ENCODE measurements around the gene DCTPP1.
A peak's percentile ranks its signal among the peaks of the same experiment; 100 is the strongest.

The DCTPP1 gene

DNA sequence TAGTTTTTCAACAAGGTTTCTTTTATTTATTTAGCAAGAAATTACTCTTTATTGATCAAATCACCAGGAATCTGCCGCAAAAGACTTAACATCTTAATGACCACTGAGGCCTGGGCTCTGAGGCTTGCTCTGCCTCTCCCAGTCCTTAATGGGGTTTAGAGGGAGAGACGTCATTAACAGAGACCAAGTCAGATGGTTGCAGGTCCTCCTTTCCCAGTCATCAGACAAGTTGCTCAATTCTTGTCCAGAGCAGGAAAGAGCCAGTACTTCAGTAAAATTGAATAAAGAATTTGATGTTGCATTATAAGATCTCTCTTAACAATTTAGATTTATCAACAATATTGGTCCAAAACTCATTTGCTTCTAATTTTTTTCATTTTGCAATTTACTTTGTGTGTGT, 13.8 kb upstream of the DCTPP1 start:
- H3K27me3 ChIP-seq (ENCODE audit: insufficient read depth, low read length) = no peaks in the 10 kb centered on the region
- H3K4me1 ChIP-seq (ENCODE audit: insufficient read depth, low read length) = peaks cover 10% of the 10 kb centered on the region
- peaks cover 4% of the 10 kb centered on the region for H3K9me3 ChIP-seq (ENCODE audit: low read length)
- H3K36me3 ChIP-seq (ENCODE audit: insufficient read depth, low read length) = peaks cover 4% of the 10 kb centered on the region
- no peak overlapping the region for H3K4me3 ChIP-seq (ENCODE audit: low read length)
- H2AFZ ChIP-seq (ENCODE audit: low read depth, low read length) = no peak overlapping the region

DNA sequence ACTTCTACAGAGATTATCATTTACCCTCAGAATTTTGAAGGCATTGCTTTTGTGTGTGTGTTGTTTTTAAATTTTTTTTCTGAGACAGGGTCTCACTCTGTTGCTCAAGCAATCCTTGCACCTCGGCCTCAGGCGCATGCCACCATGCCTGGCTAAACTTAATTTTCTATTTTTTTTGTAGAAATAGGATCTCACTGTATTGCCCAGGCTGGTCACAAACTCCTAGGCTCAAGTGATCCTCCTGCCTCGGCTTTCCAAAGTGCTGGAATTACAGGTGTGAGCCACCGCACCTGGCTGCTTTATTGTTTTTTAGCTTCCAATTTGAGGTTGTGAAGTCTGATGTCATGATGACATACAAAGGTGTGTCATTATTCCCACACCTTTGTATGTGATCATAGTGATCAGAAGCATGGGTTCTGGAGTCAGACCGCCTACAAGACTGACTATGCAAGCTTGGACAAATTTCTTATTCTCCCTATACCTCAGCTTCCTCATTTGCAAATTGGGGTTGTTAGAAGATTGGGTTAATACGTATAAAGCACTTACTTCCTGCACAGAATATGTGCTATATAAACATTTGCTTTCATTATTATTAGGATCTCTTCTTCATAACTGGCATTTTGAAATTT, 10.0 kb upstream of the DCTPP1 start:
- Histone ChIP-seq H3K9me3 (ENCODE audit: low read length) (peaks cover 4% of the 10 kb centered on the region), H2AFZ (ENCODE audit: low read depth, low read length) (no peak overlapping the region), H3K27me3 (ENCODE audit: insufficient read depth, low read length) (peaks cover 7% of the 10 kb centered on the region), H3K4me3 (ENCODE audit: low read length) (no peak overlapping the region), H3K4me1 (ENCODE audit: insufficient read depth, low read length) (peaks cover 7% of the 10 kb centered on the region), H3K36me3 (ENCODE audit: insufficient read depth, low read length) (peaks cover 4% of the 10 kb centered on the region)

DNA sequence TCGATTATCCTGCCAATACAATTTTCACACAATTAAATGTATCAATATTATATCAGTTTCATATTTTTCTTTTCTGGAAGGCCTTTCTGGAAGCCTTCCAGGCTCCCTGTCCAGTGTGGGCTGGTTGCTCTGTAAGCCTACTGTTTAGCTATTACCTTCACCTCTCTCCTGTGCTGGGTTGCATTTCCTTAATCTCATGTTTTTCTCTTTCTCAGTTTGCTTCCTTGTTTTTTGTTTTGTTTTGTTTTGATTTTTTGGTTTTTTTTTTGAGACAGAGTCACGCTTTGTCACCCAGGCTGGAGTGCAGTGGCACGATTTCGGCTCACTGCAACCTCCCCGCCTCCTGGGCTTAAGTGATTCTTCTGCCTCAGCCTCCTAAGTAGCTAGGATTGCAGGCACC, 9.0 kb upstream of the DCTPP1 start:
- H3K4me1 ChIP-seq (ENCODE audit: insufficient read depth, low read length) = no peaks in the 10 kb centered on the region
- peaks cover 2% of the 10 kb centered on the region for H3K9me3 ChIP-seq (ENCODE audit: low read length)
- H3K4me3 ChIP-seq (ENCODE audit: low read length) = no peak overlapping the region
- H2AFZ ChIP-seq (ENCODE audit: low read depth, low read length) = no peak overlapping the region
- H3K27me3 ChIP-seq (ENCODE audit: insufficient read depth, low read length) = peaks cover 7% of the 10 kb centered on the region
- peaks cover 3% of the 10 kb centered on the region for H3K36me3 ChIP-seq (ENCODE audit: insufficient read depth, low read length)

DNA sequence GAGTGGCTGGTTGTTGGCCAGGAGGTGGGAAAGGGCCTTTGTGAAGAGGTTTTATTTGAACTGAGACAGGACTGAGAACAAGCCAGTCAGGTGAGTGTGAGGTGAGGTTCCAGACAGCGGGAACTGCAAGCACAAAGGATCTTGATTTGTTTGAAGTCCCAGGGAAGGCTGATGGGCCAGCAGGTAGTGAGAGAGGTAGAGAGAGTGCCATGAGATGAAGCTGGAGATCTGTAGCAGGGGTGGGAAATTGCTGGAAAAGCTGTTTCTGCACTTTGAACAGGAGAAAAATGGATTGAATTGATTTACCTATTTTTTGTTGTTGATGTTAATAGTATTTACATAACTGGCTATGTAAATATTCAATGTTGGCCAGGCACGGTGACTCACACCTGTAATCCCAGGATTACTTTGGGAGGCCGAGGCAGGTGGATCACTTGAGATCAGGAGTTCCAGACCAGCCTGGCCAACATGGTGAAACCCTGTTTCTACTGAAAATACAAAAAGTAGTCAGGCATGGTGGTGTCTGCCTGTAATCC, 7.7 kb upstream of the DCTPP1 start:
- Histone ChIP-seq H3K4me3 (ENCODE audit: low read length) (no peak overlapping the region), H3K9me3 (ENCODE audit: low read length) (no peaks in the 10 kb centered on the region), H2AFZ (ENCODE audit: low read depth, low read length) (no peak overlapping the region), H3K27me3 (ENCODE audit: insufficient read depth, low read length) (peaks cover 7% of the 10 kb centered on the region), H3K36me3 (ENCODE audit: insufficient read depth, low read length) (no peaks in the 10 kb centered on the region), H3K4me1 (ENCODE audit: insufficient read depth, low read length) (no peaks in the 10 kb centered on the region)

DNA sequence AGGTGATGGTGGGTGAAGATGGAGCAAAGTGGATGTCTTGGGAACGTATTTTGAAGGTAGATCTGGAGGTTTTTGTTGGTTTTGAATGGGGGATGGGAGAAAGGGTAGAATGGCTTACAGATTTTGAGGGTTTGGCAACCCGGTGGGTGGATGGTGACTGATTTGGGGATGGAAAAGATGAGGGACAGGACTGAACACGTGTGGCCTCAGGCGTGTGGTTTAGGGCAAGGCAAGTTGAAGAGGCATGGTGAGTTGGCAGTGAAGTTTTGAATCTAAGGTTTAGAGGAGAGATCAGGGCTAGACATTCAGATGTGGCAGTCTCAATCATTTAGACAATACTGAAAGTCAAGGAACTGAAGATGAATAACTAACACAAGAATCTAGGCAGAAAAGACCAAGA, 5.0 kb upstream of the DCTPP1 start:
- H3K4me1 ChIP-seq (ENCODE audit: insufficient read depth, low read length) = peaks cover 6% of the 10 kb centered on the region
- no peaks in the 10 kb centered on the region for H3K36me3 ChIP-seq (ENCODE audit: insufficient read depth, low read length)
- H3K27me3 ChIP-seq (ENCODE audit: insufficient read depth, low read length) = peaks cover 7% of the 10 kb centered on the region
- no peak overlapping the region for H3K4me3 ChIP-seq (ENCODE audit: low read length)
- H2AFZ ChIP-seq (ENCODE audit: low read depth, low read length) = no peak overlapping the region
- no peaks in the 10 kb centered on the region for H3K9me3 ChIP-seq (ENCODE audit: low read length)

DNA sequence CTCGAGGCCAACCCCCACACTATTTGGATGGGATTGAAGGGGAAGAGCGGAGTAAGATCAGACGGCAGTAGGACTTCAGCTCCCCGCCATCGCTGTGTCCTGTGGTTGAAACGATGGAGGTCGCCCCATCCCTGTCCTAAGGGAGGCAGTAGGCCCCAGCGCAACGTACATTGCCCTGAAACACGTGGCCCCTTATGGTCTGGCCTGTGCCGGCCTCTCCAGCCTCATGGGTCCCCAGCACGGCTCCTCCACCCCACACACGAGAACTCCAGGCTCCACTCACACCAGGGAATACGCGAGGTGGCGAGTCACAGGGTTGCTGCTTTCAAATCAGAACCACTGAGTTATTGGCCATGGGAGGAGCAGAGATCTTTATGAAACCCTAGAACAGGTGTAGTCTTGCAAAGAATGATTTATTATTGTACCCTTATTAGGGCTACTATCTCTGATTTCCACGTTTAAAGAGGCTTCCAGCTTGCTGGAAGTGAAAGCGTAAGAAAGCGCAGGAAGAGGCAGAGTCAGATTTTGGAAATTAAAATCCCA, 669 bp upstream of the DCTPP1 start:
- peaks cover 9% of the 10 kb centered on the region for H3K4me1 ChIP-seq (ENCODE audit: insufficient read depth, low read length)
- H3K4me3 ChIP-seq (ENCODE audit: low read length) = peak overlapping the region; percentile 78
- H2AFZ ChIP-seq (ENCODE audit: low read depth, low read length) = peak overlapping the region; percentile 53
- H3K36me3 ChIP-seq (ENCODE audit: insufficient read depth, low read length) = peaks cover 12% of the 10 kb centered on the region
- no peaks in the 10 kb centered on the region for H3K9me3 ChIP-seq (ENCODE audit: low read length)
- peaks cover 1% of the 10 kb centered on the region for H3K27me3 ChIP-seq (ENCODE audit: insufficient read depth, low read length)

DNA sequence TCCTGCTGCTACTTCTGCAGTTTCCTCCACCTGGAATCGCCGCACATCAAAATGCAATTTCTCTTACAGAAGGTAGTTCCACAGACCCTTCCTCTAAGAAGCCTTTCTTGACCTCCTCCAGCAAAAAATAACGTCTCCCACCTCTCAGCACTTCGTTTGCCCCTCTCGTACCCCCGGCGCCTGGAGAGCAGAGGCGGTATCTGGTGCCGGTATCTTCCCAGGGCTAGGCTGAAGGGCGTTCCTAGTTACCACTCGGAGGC, 482 bp downstream of the DCTPP1 start:
- H3K4me1 ChIP-seq (ENCODE audit: insufficient read depth, low read length) = peaks cover 9% of the 10 kb centered on the region
- peak overlapping the region; percentile 78 for H3K4me3 ChIP-seq (ENCODE audit: low read length)
- H3K9me3 ChIP-seq (ENCODE audit: low read length) = no peaks in the 10 kb centered on the region
- H3K27me3 ChIP-seq (ENCODE audit: insufficient read depth, low read length) = no peaks in the 10 kb centered on the region
- H3K36me3 ChIP-seq (ENCODE audit: insufficient read depth, low read length) = peaks cover 16% of the 10 kb centered on the region
- peak overlapping the region; percentile 53 for H2AFZ ChIP-seq (ENCODE audit: low read depth, low read length)

DNA sequence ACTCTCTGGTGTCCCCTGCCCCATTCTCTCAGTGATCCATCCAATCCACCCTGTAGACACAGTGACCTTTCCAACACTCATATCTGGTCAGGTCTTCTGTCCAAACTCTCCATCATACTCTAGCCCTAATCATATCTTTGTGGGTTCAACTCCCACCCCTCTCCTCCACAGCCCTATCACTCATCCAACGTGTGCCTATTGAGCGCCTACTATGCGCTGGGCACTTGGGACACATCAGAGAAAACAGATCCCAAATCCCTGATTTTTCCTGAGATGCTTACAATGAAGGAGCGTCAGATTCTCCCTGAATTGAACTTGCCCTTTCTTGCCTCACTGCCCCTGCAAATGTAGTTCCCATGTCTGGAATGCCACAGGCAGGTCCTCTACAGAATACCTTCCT, 1.8 kb downstream of the DCTPP1 start:
- Histone ChIP-seq H3K27me3 (ENCODE audit: insufficient read depth, low read length) (no peaks in the 10 kb centered on the region), H3K36me3 (ENCODE audit: insufficient read depth, low read length) (peaks cover 26% of the 10 kb centered on the region), H3K4me3 (ENCODE audit: low read length) (no peak overlapping the region), H3K9me3 (ENCODE audit: low read length) (no peaks in the 10 kb centered on the region), H3K4me1 (ENCODE audit: insufficient read depth, low read length) (peaks cover 9% of the 10 kb centered on the region), H2AFZ (ENCODE audit: low read depth, low read length) (no peak overlapping the region)

DNA sequence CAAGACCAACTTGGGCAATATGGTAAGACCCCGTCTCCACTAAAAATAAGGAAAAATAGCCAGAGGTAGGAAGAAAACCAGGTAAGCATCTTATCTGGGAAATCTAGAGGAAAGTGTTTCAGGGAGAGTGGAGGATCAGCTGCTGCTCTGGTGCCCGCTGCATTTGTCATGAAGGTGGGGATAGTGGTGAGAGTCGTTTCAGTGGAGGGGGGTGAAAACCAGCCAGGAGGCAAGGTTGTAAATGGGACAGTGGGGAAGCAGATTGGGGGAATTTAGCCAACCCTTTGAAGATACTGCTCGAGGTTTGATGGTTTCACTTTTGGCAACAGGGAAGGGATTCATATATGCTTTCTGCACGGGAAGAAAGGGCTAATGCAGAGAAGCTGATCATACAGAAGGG, 8.8 kb downstream of the DCTPP1 start:
- Histone ChIP-seq H3K36me3 (ENCODE audit: insufficient read depth, low read length) (peaks cover 50% of the 10 kb centered on the region), H3K4me1 (ENCODE audit: insufficient read depth, low read length) (no peaks in the 10 kb centered on the region), H3K4me3 (ENCODE audit: low read length) (no peak overlapping the region), H3K9me3 (ENCODE audit: low read length) (no peaks in the 10 kb centered on the region), H2AFZ (ENCODE audit: low read depth, low read length) (no peak overlapping the region), H3K27me3 (ENCODE audit: insufficient read depth, low read length) (no peaks in the 10 kb centered on the region)

DNA sequence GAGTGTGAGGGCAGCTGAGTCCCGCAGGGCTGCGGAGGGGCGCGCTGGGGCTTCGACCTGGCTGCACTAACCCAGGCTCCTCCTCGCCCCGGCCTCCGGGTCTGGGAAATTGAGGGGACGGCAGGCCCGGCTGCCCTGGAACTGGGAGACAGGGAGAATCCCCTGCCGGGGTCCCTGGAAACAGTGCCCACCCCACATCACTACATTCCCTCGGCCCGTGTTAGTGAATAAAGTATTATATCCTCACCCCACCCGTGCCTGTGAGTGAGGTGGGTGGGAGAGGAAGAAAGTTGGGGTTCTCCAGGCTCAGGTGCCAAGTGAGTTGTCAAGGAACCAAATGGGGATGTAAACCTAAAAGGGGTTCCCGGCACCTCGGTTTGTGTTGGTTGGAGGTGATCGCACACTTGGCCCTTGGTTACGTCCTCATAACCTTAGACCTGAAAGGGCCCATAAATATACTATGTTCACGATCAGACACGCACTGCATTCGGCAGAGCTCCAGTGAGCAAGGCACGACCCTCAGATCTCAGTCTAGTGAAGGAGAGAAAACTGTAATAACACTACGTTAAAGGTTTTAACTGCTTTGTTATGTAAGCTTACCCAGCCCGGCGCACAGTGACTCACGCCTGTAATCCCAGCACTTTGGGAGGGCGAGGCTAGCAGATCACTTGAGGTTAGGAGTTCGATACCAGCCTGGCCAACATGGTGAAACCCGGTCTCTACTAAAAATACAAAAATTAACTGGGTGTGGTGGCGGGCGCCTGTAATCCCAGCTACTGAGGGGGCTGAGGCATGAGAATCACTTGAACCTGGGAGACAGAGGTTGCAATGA, 11.3 kb downstream of the DCTPP1 start:
- Histone ChIP-seq H3K36me3 (ENCODE audit: insufficient read depth, low read length) (peaks cover 42% of the 10 kb centered on the region), H3K9me3 (ENCODE audit: low read length) (no peaks in the 10 kb centered on the region)

DNA sequence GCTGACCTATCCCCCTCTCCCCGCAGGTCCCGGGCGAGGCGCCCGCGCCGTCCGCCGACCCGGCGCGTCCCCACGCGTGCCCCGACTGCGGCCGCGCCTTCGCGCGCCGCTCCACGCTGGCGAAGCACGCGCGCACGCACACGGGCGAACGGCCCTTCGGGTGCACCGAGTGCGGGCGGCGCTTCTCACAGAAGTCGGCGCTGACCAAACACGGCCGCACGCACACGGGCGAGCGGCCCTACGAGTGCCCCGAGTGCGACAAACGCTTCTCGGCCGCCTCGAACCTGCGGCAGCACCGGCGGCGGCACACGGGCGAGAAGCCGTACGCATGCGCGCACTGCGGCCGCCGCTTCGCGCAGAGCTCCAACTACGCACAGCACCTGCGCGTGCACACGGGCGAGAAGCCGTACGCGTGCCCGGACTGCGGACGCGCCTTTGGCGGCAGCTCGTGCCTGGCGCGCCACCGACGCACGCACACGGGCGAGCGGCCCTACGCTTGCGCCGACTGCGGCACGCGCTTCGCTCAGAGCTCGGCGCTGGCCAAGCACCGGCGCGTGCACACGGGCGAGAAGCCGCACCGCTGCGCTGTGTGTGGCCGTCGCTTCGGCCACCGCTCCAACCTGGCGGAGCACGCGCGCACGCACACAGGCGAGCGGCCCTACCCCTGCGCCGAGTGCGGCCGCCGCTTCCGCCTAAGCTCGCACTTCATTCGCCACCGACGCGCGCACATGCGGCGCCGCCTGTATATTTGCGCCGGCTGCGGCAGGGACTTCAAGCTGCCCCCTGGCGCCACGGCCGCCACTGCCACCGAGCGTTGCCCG, 12.1 kb downstream of the DCTPP1 start:
- Histone ChIP-seq H2AFZ (ENCODE audit: low read depth, low read length) (no peak overlapping the region), H3K9me3 (ENCODE audit: low read length) (no peaks in the 10 kb centered on the region), H3K27me3 (ENCODE audit: insufficient read depth, low read length) (no peaks in the 10 kb centered on the region), H3K36me3 (ENCODE audit: insufficient read depth, low read length) (peaks cover 42% of the 10 kb centered on the region), H3K4me3 (ENCODE audit: low read length) (no peak overlapping the region), H3K4me1 (ENCODE audit: insufficient read depth, low read length) (no peaks in the 10 kb centered on the region)

More for the DNA sequence above, 11.3 kb downstream of the DCTPP1 start:
- Histone ChIP-seq H2AFZ (ENCODE audit: low read depth, low read length) (no peak overlapping the region), H3K4me1 (ENCODE audit: insufficient read depth, low read length) (no peaks in the 10 kb centered on the region), H3K27me3 (ENCODE audit: insufficient read depth, low read length) (no peaks in the 10 kb centered on the region), H3K4me3 (ENCODE audit: low read length) (no peak overlapping the region)

DNA sequence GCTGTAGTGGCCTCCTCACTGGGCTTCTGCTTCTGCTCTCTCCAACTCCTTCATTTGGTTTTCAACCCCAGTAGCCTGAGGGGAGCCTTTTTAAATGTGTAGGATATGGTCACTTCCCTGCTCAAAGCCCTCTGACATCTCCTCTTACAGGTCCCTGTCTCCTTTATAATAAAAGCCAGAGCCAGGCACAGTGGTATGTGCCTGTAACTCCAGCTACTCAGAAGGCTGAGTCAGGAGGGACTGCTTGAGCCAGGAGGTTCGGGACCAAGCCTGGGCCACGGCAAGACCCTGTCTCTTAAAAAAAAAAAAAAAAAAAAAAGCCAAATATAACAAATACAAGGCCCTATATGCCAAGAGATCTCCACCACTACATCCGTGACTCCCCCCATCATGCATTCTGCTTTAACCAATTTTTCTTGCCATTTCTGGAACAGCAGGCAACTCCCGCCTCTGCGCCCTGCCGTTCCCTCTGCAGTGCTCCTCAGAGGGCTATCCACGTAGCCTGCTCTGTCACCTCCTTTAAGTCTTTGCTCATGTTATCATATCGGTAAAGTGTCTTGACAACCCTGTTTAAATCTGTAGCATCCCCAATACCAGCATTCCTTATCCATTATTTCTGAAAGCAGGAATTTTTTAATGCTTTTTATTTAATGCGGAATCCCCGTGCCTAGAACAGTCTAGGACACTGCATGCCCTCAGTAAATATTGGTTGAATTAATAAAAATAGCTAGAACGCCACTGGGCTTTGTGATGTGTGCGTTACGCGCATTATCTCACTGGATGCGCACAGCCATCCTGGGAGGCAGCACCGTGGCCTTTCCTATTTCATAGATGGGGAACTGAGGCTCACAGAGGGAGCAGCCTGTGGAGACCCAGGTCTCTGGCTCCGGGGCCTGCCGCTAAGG, 13.0 kb downstream of the DCTPP1 start:
- H3K36me3 ChIP-seq (ENCODE audit: insufficient read depth, low read length) = peaks cover 37% of the 10 kb centered on the region
- H3K4me1 ChIP-seq (ENCODE audit: insufficient read depth, low read length) = no peaks in the 10 kb centered on the region
- no peak overlapping the region for H2AFZ ChIP-seq (ENCODE audit: low read depth, low read length)
- H3K27me3 ChIP-seq (ENCODE audit: insufficient read depth, low read length) = no peaks in the 10 kb centered on the region
- no peak overlapping the region for H3K4me3 ChIP-seq (ENCODE audit: low read length)
- no peaks in the 10 kb centered on the region for H3K9me3 ChIP-seq (ENCODE audit: low read length)
